Fibroblast of mammary gland (primary cell): Measurements from ENCODE around the gene CDC37.
"Not testable (repeated sequence)": the region's sequence is repeated elsewhere in the genome, so short reads cannot be mapped to it uniquely, and the experiment has no call there.

Experiments used
- DNase-seq: peaks from one replicate; pipeline ENCODE4 v3.0.0-alpha.2; 2010; ENCODE audit warnings: low read depth
- H3K4me3 ChIP-seq: 2 replicates; pipeline ENCODE4 v1.5.1; 2011; ENCODE audit warnings: low read depth, mild to moderate bottlenecking, low read length, moderate library complexity; ENCODE audit not compliant: control insufficient read depth
- CTCF ChIP-seq: conservative IDR thresholded peaks from 2 replicates; pipeline ENCODE4 v1.5.1; 2011; ENCODE audit warnings: low read depth, low read length, inconsistent platforms; ENCODE audit not compliant: control insufficient read depth, insufficient read depth

The CDC37 gene

GRCh38 chr19:10380313-10381102, 22.8 kb downstream of the CDC37 start, which contains the start of gene TYK2:
Gene TYK2, minus strand, starts transcription at chr19:10380572. Its CDS starts 2,166 bp downstream, at chr19:10378406.
- H3K4me3 ChIP-seq = peak within 1 kb of the TSS; percentile 97
- peak; percentile 98 for DNase-seq
- TF ChIP-seq CTCF = no peak

- H3K4me3 ChIP-seq = peak overlapping the region; percentile 97
- DNase-seq = no peak
Observed at GRCh38 chr19:10379880-10380312, 23.4 kb downstream of the CDC37 start.

GRCh38 chr19:10378124-10378523, 25.2 kb downstream of the CDC37 start:
- H3K4me3 ChIP-seq = no peak overlapping the region
- no peak for TF ChIP-seq CTCF
- no peak for DNase-seq

More at GRCh38 chr19:10379880-10380312, 23.4 kb downstream of the CDC37 start:
- no peak for TF ChIP-seq CTCF

- DNase-seq, H3K4me3 ChIP-seq: not testable (repeated sequence)
Observed at GRCh38 chr19:10377140-10377640, 26.2 kb downstream of the CDC37 start.

- no peak for DNase-seq
- TF ChIP-seq CTCF = no peak
- no peak overlapping the region for H3K4me3 ChIP-seq
Observed at GRCh38 chr19:10374931-10375330, 28.4 kb downstream of the CDC37 start.

- no peak overlapping the region for H3K4me3 ChIP-seq
- DNase-seq = no peak
- no peak for TF ChIP-seq CTCF
Observed at GRCh38 chr19:10372690-10373089, 30.7 kb downstream of the CDC37 start.

- no peak overlapping the region for H3K4me3 ChIP-seq
- no peak for TF ChIP-seq CTCF
Observed at GRCh38 chr19:10368101-10368803, 35.1 kb downstream of the CDC37 start.

GRCh38 chr19:10366950-10367512, 36.3 kb downstream of the CDC37 start:
- not testable (repeated sequence) for H3K4me3 ChIP-seq, DNase-seq

More at GRCh38 chr19:10368101-10368803, 35.1 kb downstream of the CDC37 start:
- no peak for DNase-seq
